Measurements from ENCODE around the gene GPR31.

GPR31 gene

DNA sequence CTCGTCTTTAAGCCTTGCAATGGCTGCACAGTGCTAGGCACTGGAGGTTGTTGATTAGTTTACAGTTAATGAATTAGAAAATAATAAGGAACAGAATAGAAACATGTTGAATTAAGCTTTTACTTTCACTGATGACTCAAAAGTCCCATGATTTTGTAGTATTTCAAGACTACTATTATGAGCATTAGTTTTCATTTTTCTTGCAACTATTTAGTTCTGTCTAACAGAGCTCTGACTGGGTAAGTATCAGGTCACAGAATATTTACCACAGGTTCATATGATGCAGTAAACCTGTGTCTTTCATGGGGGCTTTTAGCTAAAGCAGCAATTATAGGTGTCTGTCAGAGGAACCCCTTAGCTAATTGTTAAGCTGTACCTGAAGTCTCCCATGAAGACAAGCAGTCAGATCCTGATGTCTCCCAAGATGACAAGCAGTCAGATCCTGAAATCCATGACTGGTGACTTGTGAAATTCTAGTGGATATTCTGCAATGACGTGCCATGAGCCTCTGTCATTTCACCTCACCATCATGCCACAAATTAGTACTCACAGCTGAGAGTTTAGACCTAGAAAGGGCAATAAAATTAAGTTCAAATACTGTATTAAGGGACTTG lies 8.2 kb upstream of the GPR31 start:
- DNase-seq = no peak

DNA sequence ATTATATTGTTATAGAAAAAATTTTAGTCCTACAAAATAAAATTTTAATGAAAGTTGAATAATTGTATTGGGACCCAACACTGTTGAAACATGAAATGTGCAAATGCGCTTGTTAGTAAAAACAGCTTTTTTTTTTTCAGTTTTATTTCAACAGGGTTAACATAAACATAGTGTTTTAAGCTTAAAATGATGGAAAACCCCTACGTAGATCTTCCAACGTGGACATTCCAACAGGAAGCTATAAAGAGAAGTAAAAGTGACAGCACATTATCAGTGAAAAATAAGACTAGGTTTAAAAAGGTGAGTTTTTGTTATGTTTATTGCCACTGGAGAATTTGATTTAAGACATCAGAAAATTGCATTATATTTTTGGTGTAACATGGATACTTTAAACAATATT lies 6.5 kb upstream of the GPR31 start:
- no peak for DNase-seq

GRCh38 chr6:167163476-167164011 lies 5.8 kb upstream of the GPR31 start:
- DNase-seq = no peak

GRCh38 chr6:167162591-167162990 lies 4.8 kb upstream of the GPR31 start:
- DNase-seq = no peak

DNA sequence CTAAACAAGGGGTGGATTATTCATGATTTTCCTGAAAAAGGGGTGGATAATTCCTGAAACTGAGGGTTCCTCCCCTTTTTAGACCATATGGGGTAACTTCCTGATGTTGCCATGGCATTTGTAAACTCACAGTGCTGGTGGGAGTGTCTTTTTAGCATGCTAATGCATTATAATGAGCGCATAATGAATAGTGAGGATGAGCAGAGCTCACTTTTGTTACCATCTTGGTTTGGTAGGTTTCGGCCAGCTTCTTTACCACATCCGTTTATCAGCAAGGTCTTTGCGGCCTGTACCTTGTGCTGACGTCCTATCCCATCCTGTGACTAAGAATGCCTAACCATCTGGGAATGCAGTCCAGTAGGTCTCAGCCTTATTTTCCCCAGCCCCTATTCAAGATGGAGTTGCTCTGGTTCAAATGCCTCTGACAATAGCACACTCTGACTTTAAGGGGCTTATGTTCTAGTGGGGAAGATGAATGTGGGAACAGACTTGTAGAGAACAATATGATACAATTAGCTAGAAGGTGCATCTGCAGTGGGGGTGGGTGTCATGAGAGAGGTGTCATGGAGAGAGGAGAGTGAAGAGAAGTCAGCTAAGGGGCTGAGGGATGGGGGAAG lies 4.2 kb upstream of the GPR31 start:
- no peak for DNase-seq

DNA sequence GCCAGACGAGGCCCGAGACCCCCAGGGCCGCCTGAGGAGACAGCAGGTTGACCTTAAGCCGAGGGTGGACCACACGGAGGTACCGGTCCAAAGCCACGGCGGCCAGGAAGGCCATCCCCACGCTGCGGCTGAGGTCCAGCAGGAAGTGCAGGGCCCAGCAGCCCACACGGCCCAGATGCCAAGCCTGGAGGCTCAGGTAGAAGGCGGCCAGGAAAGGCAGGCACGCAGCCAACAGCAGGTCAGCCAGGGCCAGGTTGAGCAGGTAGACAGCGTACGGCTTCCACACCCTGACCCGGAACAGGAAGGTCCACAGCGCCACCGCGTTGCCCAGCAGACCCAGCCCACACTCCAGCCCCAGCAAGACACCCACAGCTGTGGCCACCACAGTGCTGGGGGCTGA lies 366 bp downstream of the GPR31 start:
- DNase-seq = no peak

DNA sequence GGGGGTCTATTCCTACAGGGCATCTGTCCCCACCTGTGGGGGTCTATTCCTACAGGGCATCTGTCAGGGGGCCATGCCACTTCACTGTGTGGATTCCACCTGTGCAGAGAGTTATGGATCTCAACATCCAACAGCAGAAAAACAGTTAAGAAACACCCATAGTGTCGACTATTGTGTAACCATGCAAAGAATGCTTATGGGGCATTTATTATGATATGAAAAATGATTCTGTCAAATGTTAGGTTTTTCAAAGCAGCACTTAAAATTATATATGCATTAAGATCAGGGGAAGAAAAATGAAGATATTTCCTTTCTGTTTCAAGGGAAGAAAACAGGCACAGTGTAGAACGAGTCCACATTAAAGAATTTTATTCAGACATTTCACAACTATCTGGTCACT lies 2.9 kb downstream of the GPR31 start:
- no peak for DNase-seq

DNA sequence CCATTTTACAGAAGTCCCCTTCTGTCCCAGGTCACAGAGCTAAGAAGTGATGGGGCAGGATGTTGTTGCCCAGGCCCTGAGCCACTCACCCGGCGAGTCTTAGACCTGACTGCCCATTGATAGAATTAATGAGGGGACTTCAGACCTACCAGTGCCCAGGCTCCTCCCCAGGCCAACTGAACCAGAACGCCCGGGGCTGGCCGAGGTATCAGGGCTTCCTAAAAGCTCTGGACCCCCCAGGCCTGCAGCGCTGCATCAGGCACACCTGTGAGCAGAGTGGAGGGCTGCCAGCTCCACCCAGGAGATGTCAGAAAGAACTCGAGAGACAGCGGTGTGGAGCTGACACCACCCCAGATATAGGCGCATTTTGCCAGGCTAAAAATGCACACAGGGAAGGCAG lies 3.5 kb downstream of the GPR31 start:
- no peak for DNase-seq

DNA sequence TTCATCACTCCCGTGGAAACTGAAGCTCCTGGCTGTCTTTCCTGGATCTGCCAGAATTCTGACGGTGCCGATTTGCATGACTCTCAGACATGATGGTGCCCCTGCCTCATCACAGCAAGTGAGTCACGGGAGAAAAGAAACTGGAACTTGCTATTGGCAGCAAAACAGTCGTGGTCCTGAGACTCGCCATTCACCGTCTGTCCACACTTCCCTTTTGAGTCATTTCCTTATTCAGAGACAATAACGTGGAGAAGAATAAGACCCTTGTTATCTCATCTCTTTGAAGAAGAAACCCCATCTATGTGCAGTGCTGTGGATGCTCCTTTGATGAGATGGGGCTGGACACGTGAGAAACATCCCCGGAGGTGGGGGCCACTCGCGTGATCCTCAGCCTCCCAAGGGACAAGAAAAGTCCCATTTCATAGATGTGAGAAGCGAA lies 4.2 kb downstream of the GPR31 start:
- peak; percentile 5 for DNase-seq

DNA sequence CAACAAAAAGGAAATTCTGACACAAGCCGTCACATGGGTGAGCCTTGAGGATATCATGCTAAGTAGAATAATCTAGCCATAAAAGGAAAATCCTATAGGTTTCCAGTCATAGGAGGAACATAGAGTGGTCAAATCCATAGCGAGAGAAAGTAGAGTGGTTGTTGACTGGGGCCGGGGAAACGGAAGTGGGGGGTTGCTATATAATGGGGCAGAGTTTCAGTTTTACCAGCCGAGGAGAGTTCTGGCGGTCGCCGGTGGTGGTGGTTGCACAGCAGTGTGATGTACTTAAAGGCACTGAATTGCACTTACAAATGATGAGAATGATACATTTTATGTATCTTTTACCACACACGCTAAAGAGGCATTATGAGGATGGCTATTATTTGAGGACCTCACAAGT lies 4.9 kb downstream of the GPR31 start:
- DNase-seq = no peak

DNA sequence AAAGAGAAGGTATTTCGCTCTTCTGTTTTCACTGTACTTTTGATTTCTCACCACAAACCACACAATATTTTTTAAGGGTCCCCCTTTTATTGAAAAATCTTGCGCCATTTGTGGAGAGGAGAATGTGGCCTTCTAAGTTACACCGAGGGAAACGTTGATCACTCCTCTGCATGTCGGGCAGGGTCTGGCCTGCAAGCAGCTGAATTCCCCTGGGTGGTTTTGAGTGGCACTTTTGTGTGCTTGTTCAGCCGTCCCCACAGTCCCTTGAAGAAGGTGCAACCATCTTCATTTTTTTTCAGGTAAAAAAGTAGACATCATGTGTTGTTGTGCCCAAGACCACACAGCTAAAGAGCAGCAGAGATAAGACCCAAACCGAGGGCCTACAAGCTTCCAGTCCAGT lies 6.1 kb downstream of the GPR31 start:
- no peak for DNase-seq

- no peak for DNase-seq
Measured at GRCh38 chr6:167150941-167151549, 6.7 kb downstream of the GPR31 start.

- DNase-seq = no peak
Measured at GRCh38 chr6:167148997-167149396, 8.8 kb downstream of the GPR31 start.

GRCh38 chr6:167148021-167148420 lies 9.8 kb downstream of the GPR31 start:
- DNase-seq = peak; percentile 4

DNA sequence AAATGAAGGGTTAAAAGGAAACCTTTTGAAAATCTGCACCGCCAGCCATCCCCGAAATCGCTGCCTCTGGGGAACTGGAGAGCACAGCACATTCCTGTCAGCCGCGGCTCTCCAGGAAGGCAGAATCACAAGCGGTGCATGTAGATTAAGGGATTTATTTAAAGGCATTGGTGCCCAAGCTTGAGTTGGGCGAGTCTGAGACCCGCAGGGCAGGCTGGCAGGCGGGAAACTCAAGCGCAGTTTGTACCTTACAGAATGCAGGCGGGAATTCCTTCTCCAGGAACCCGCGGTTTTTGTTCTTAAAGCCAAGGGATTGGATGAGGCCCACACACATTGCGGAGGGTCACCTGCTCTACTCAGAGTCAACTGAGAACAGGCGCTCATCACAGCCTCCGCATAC lies 10.8 kb downstream of the GPR31 start:
- DNase-seq = no peak

DNA sequence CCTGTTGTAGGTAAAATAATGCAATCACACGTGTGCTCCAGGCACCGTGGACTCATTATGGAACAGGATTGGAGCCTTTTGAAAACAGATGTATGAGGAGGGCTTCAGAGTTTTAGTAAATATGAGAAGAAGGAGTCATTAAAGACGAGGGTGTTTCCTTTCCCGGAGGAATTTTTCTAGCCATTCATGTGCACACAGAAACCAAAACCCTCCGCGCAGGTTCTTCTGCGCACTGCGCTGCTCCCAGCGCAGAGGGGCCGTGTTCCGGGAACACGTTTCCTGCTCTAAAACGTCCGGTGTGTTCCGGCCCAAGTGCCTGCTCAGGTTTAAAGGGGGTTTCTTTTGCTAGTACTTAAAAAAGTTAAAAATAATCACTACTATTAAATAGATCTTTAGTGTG lies 11.6 kb downstream of the GPR31 start:
- DNase-seq = no peak

DNA sequence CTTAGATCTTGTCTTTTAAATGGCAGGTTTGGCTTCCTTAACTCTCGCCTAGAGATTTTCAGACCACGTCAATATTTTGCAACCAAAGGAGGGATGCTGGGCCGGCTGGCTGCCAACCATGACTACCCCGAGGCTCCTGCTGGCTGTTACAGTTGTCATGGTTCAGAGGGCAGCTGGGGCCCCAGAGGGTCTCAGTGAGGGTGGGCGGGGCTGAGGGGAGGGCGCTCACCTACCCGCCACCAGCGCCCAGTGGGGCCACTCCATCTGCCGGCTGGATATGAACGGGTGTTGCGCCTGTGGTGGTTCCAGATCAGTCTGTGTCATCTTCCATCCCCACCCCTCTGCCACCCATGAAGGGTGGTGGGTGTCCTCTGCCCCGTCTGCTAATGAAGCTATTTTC lies 12.3 kb downstream of the GPR31 start:
- no peak for DNase-seq

GRCh38 chr6:167143041-167143440 lies 14.7 kb downstream of the GPR31 start:
- DNase-seq = no peak

DNA sequence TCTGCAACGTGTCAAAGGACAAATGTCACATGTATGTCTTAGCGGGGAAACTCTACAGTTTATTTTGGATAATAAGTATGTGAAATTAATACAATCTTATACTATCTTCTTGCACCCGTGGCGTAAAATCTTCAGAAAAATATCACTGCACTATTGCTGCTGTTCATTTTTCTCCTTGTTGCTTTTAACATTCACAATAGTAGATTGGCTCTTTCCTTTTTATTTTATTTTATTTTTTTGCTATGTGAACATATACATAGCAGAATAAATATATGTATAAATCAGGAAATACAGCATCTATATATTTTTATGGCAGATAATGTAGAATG lies 15.4 kb downstream of the GPR31 start:
- DNase-seq = no peak

GRCh38 chr6:167141667-167142432 lies 15.9 kb downstream of the GPR31 start:
- DNase-seq = peak; percentile 27

GRCh38 chr6:167140589-167141474 lies 16.9 kb downstream of the GPR31 start:
- DNase-seq = no peak

DNA sequence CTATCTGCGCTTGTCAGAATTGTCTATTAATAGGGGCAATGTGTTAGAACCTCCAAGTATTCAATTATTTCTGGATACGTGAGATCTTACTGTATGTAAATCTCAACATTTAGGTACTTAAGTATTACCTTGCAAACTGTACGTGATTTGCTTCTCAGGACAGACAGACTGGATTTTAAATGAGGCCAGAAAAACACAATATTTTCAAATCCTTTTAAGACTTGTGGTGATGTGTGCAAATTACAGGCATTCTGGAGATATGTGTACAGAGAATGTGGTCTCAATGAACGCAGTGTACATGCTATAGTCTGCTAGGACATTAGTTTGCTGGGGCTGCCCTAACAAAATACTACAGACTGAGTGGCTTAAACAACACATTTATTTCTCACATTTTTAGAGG lies 18.0 kb downstream of the GPR31 start:
- DNase-seq = no peak

- DNase-seq = no peak
Measured at GRCh38 chr6:167137881-167138280, 19.9 kb downstream of the GPR31 start.

All from GDM1 (cell line).